Ovary (tissue), 9 donors: ENCODE data around the gene PABPN1. TPM values are rescaled to one million over a fixed set of nuclear protein-coding genes. Genes with fewer than 3 reads are reported as not detected.

Experiments used
- DNase-seq, 5 donors: peaks; one replicate each; pipeline ENCODE4 v3.0.0-alpha.2; 2019 to 2020
- H3K27ac ChIP-seq, 2 donors: fragments of 200-600 bp; one replicate each; pipeline versions ENCODE4 v1.5.1 to v1.8.0; 2019 to 2022
- H3K27me3 ChIP-seq: fragments of 200-600 bp; one replicate; pipeline ENCODE4 v1.8.0; 2022
- H3K36me3 ChIP-seq: fragments of 200-600 bp; sonication (generic); one replicate; pipeline ENCODE4 v1.5.1; 2019
- H3K4me1 ChIP-seq: one replicate; pipeline ENCODE4 v1.8.1; 2013; ENCODE audit warnings: mild to moderate bottlenecking, moderate library complexity; ENCODE audit not compliant: insufficient read depth
- H3K4me3 ChIP-seq: fragments of 200-600 bp; sonication (generic); one replicate; pipeline ENCODE4 v1.5.1; 2017
- H3K9me3 ChIP-seq, 2 donors: fragments of 200-600 bp in 1 of 2; sonication (generic) in 1 of 2; one replicate each; pipeline versions ENCODE4 v1.5.1 to v1.8.1; 2013 to 2019; ENCODE audit warnings: mild to moderate bottlenecking in 1 of 2, moderate library complexity in 1 of 2
- EP300 ChIP-seq: sonication (generic); formaldehyde crosslinking; IDR thresholded peaks from one replicate; pipeline ENCODE4 v1.6.1; 2017; ENCODE audit warnings: antibody characterized with exemption
- POLR2A ChIP-seq: fragments of 450-650 bp; IDR thresholded peaks from one replicate; pipeline ENCODE4 v1.6.1; 2017; ENCODE audit warnings: antibody characterized with exemption, mild to moderate bottlenecking, moderate library complexity
- WGBS, 3 donors: extraction: QIAGEN DNeasy Blood & Tissue Kit in 1 of 3; methylation state at CpG; one replicate each; pipeline versions ENCODE4 v1.1.5 to v1.1.7; 2013 to 2017; 5-methylcytosine and 5-hydroxymethylcytosine counted together
- intact Hi-C, 4 donors: fragments of 100-400 bp; cut with DNase I; formaldehyde crosslinking; loops; one replicate each; pipeline versions ENCODE4 v1.11.0 to v1.15.1; 2022 to 2023
- polyA plus RNA-seq, 2 donors: library from polyadenylated mRNA; stranded (reverse); fragments of 200-250 nt in 1 of 2; fragments of 350-450 nt in 1 of 2; fragmentation: Illumina TruSeq in 1 of 2; extraction: RNeasy Lipid Tissue Mini Kit (QIAGEN cat#74804) in 1 of 2; gene quantifications; one replicate each; pipeline ENCODE4 v1.2.3, GENCODE V29; 2013 to 2014
- total RNA-seq, 7 donors: library from RNA; depleted of rRNA in 2 of 7; stranded (reverse); fragments of >200 nt in 2 of 7; fragmentation: NEBNext Ultra II Directional in 3 of 7; extraction: Animal tissue kit (Norgen Biotek cat#: 25700) in 3 of 7; gene quantifications; one replicate each; pipeline versions ENCODE4 v1.1.0 to v1.2.4, GENCODE V29; 2016 to 2023
- TF ChIP-seq, protein P1 (sequence below), 3 donors: fragments of 450-650 bp in 2 of 3; fragments of 200-600 bp in 1 of 3; IDR thresholded peaks; one replicate each; pipeline versions ENCODE4 v1.5.1 to v1.8.0; 2016 to 2022; ENCODE audit warnings: antibody characterized with exemption in 3 of 3, mild to moderate bottlenecking in 1 of 3
- donor health status: DM: no; HTN: no; CAD: no; lungs with moderate emphysema.
- donor health status: DM: no; HTN: no; CAD: no.
- donor health status: Bipolar disorder and iron deficiency.
- donor health status: DM: yes; HTN: yes; CAD: no.
- donor health status: DM: no; HTN: no; CAD: no.
- donor health status: DM: yes; HTN: yes; CAD: no.

The PABPN1 gene
- total and polyA plus RNA-seq, 9 donors, result 37.2 to 164 (median 136) TPM

DNA sequence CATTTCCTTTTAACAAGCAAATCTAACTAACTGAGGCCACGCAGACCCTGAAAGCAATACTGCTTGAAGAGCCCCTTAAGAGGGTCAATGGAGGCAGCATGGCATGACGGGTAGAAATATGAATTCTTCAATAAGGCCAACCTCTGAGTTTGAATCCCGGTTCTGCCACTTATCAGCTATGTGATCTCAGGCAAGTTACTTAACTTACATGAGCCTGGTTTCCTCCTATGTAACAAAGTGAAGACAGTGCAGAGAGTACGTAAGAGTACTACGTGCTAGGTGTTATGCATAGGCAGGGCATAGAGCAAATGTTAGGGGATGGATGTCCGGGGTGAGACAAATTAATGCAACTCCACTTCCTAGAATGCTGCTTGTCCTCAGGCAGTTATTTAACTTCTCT is 40.0 kb upstream of the PABPN1 start:
- 89 to 93% (median 92%) methylated on average over 6 of the region's 6 CpGs for WGBS, 3 donors
- no peak overlapping the region for H3K27ac ChIP-seq
- DNase-seq, result no peak
- no peaks in the 10 kb centered on the region for H3K9me3 ChIP-seq
- TF ChIP-seq, protein P1, sequence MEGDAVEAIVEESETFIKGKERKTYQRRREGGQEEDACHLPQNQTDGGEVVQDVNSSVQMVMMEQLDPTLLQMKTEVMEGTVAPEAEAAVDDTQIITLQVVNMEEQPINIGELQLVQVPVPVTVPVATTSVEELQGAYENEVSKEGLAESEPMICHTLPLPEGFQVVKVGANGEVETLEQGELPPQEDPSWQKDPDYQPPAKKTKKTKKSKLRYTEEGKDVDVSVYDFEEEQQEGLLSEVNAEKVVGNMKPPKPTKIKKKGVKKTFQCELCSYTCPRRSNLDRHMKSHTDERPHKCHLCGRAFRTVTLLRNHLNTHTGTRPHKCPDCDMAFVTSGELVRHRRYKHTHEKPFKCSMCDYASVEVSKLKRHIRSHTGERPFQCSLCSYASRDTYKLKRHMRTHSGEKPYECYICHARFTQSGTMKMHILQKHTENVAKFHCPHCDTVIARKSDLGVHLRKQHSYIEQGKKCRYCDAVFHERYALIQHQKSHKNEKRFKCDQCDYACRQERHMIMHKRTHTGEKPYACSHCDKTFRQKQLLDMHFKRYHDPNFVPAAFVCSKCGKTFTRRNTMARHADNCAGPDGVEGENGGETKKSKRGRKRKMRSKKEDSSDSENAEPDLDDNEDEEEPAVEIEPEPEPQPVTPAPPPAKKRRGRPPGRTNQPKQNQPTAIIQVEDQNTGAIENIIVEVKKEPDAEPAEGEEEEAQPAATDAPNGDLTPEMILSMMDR (IDR thresholded peaks at IDR 0.05), result no peak
- TF ChIP-seq POLR2A (no peak), EP300 (no peak)
- no peaks in the 10 kb centered on the region for H3K36me3 ChIP-seq
- no peaks in the 10 kb centered on the region for H3K27me3 ChIP-seq
- no peak overlapping the region for H3K4me3 ChIP-seq
- no peaks in the 10 kb centered on the region for H3K4me1 ChIP-seq
- intact Hi-C loops, result no loop called here

DNA sequence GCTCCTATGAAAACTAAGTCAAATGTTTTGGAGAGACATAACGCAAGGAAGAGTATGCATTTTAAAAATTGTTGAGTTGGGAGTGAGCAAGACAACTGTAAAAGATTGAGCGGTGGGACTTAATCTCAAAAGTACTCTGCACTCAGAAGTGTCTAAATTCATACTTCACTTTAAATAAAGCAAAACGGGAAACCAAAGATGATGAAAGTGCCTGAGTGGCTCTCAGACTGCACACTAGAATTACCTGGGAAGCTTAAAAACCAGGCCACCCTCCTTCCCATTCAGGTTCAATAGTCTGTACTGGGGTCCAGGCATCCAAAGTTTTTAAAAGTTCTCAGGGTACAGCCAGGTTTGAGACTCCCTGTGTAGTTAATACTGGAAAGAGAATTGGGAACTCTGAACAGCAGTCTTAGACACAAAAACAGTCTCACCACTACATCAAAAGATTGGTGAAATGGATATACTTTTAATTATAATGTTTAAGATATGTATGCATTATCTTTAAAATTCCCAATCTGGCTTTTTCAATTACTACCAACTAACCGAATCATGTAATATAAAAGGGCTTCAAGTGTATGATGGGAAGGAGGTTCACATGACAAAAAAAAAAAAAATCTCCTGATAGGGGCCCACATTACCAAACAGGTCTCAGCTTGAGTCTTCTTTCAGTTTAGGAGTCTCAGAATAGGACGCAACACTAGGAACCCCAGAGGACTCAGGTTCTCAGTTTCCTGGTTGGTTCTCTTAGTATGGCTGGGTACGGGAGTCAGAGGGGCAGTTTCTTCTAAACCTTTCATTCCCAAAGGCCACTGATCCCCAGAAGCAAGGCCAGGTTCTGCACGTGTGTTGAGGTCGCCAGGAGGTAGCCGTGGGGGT is 36.4 kb upstream of the PABPN1 start:
- Histone ChIP-seq H3K4me3 (peak overlapping the region; percentile 96), H3K27me3 (no peaks in the 10 kb centered on the region), H3K27ac (peak overlapping the region; percentile 91 to 94), H3K9me3 (no peaks in the 10 kb centered on the region), H3K36me3 (no peaks in the 10 kb centered on the region), H3K4me1 (no peaks in the 10 kb centered on the region)
- intact Hi-C loops, result no loop called here
- 26 to 29% (median 27%) methylated on average over 9 of the region's 9 CpGs for WGBS, 3 donors
- peak in 1 of 5 donors; percentile 33 for DNase-seq
- TF ChIP-seq EP300 (no peak), POLR2A (no peak)
- TF ChIP-seq, protein P1 (IDR thresholded peaks at IDR 0.05), result no peak

DNA sequence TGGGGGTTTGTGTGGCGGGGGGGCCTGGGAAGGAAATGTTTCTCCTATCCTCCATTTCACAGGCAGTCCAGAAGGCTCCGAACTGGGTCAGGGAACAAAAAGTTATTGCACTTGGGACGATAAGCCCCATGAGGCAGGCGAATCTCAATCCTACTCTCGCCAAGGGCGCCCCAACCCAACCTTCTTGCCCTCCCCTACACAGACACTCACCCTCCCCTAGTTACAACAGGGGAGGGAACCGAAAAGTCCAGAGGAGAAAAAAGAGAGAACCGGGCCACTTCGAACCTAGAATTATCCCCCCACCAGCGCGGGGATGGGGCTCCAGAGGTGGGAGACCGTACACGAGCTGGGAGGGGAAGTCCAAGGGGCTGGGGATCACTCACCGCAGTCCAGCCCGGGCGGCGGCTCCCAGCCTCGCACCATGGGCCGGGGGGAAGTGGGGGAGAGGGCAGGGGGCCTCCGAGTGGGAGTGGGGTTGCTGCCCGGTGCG is 35.7 kb upstream of the PABPN1 start:
- no peak for DNase-seq
- H3K4me1 ChIP-seq, result no peaks in the 10 kb centered on the region
- H3K9me3 ChIP-seq, result no peaks in the 10 kb centered on the region
- intact Hi-C loops, result no loop called here
- TF ChIP-seq POLR2A (no peak), EP300 (no peak)
- TF ChIP-seq, protein P1 (IDR thresholded peaks at IDR 0.05), result no peak
- H3K27ac ChIP-seq, result peak overlapping the region; percentile 91 to 94
- H3K4me3 ChIP-seq, result peak overlapping the region; percentile 96
- 0 to 1% (median 1%) methylated on average over 16 to 22 of the region's 22 CpGs for WGBS, 3 donors
- no peaks in the 10 kb centered on the region for H3K36me3 ChIP-seq
- no peaks in the 10 kb centered on the region for H3K27me3 ChIP-seq

DNA sequence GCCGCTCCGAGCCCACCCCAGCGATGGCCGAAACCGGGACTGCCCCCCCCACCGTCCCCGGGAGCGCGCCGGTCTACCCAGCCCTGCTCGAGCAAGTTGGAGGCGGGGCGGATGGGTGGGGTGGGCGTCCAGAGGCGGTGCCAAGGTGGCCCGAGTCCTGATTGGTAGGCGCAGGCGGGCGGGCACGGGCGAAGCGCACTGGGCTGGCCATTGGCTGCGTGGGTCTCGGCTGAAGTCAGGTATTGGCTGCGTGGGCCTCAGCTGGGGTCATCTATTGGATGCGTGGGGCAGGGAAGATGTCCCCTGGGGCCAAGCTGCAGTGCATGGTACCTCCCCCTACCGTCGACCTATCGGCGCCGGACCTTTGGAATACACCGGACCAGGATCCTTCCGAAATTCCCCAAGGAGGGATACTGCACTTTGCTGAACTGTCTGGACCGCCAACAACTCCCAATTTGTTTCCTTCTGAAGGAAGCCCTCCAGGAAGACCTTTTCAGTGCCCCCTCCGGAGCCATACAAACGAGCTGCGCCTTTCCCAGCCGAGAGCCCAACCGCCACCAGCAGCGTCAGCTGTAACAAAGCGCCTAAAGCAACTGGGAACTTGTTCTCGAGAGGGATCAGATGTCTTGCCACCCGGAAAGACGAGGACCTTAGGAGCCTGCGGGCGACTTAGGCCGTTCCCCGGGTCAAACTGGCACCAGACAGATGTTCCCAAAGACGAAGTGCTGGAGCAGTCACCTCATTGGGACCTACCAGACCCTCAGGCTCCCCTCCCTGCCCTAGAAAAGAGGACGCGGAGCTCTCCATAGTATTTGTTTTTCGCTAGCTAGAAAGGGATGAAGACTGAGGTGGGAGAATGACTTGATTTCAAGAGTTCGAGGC is 35.0 kb upstream of the PABPN1 start, which contains the start of gene HOMEZ:
Gene HOMEZ, minus strand, starts transcription at position 113 of the 882 bp plus-strand sequence. CDS start 180 bp downstream, outside the sequence.
- H3K4me1 ChIP-seq, result no peaks in the 10 kb centered on the region
- 1% methylated on average over 41 to 53 of the region's 53 CpGs for WGBS, 3 donors
- no peaks in the 10 kb centered on the region for H3K27me3 ChIP-seq
- H3K27ac ChIP-seq, result peak within 1 kb of the TSS; percentile 91 to 94
- peak within 1 kb of the TSS; percentile 96 for H3K4me3 ChIP-seq
- peak; percentile 99 to 100 (median 99) for DNase-seq
- H3K36me3 ChIP-seq, result no peaks in the 10 kb centered on the region
- TF ChIP-seq, protein P1 (IDR thresholded peaks at IDR 0.05), result peak in 2 of 3 donors; percentile 21 to 44
- TF ChIP-seq EP300 (no peak), POLR2A (peak; percentile 62)
- intact Hi-C loops, result no loop called here
- no peaks in the 10 kb centered on the region for H3K9me3 ChIP-seq
